HG02870 (cell line): Measurements from ENCODE around the gene MAP2K5.

Experiments
- ATAC-seq: cut with Tn5 transposase; IDR thresholded peaks from one replicate; pipeline ENCODE4 v1.9.1; 2021; ENCODE audit warnings: mild to moderate bottlenecking, moderate library complexity; ENCODE audit not compliant: unreplicated experiment

MAP2K5 gene

GRCh38 chr15:67719330-67719959 lies 176.9 kb downstream of the MAP2K5 start:
- ATAC-seq: no peak

- no peak for ATAC-seq
Measured at GRCh38 chr15:67720556-67721175, 178.2 kb downstream of the MAP2K5 start.

- ATAC-seq: no peak
Measured at GRCh38 chr15:67722030-67722817, 179.7 kb downstream of the MAP2K5 start.

- no peak for ATAC-seq
Measured at GRCh38 chr15:67723294-67724024, 181.0 kb downstream of the MAP2K5 start.

- no peak for ATAC-seq
Measured at GRCh38 chr15:67724691-67725375, 182.3 kb downstream of the MAP2K5 start.

GRCh38 chr15:67730135-67730534 lies 187.6 kb downstream of the MAP2K5 start:
- no peak for ATAC-seq

- no peak for ATAC-seq
Measured at GRCh38 chr15:67731112-67731721, 188.7 kb downstream of the MAP2K5 start.

- no peak for ATAC-seq
Measured at GRCh38 chr15:67732164-67732563, 189.7 kb downstream of the MAP2K5 start.

- no peak for ATAC-seq
Measured at GRCh38 chr15:67732671-67733374, 190.3 kb downstream of the MAP2K5 start.

- ATAC-seq: no peak
Measured at GRCh38 chr15:67735896-67736295, 193.4 kb downstream of the MAP2K5 start.

- no peak for ATAC-seq
Measured at GRCh38 chr15:67736810-67737209, 194.3 kb downstream of the MAP2K5 start.

GRCh38 chr15:67738056-67738455 lies 195.6 kb downstream of the MAP2K5 start:
- ATAC-seq: no peak

- no peak for ATAC-seq
Measured at GRCh38 chr15:67740405-67740804, 197.9 kb downstream of the MAP2K5 start.

GRCh38 chr15:67741308-67741707 lies 198.8 kb downstream of the MAP2K5 start:
- ATAC-seq: no peak

- ATAC-seq: no peak
Measured at GRCh38 chr15:67743558-67743957, 201.1 kb downstream of the MAP2K5 start.

- no peak for ATAC-seq
Measured at GRCh38 chr15:67744331-67745072, 202.0 kb downstream of the MAP2K5 start.

GRCh38 chr15:67745073-67746006 lies 202.8 kb downstream of the MAP2K5 start:
- ATAC-seq: no peak

- no peak for ATAC-seq
Measured at GRCh38 chr15:67746022-67746421, 203.5 kb downstream of the MAP2K5 start.
